Liver (tissue), 9 donors: ENCODE data around the gene BTG2. TPM values are rescaled to one million over a fixed set of nuclear protein-coding genes. Genes with fewer than 3 reads are reported as not detected.
"Not testable (repeated sequence)": the region's sequence is repeated elsewhere in the genome, so short reads cannot be mapped to it uniquely, and the experiment has no call there.

Source experiments
- DNase-seq: peaks from one replicate; pipeline ENCODE4 v3.0.0-alpha.2; 2017; ENCODE audit warnings: low spot score
- H3K27ac ChIP-seq, 2 donors: one replicate each; pipeline ENCODE4 v1.7.0; 2013; ENCODE audit warnings: inconsistent platforms in 2 of 2, low read length in 2 of 2, control low read depth in 1 of 2, low read depth in 1 of 2, mild to moderate bottlenecking in 1 of 2
- H3K27me3 ChIP-seq, 4 donors: one replicate each; pipeline versions ENCODE4 v1.6.1 to v1.7.0; 2013; ENCODE audit warnings: low read length in 3 of 4, inconsistent platforms in 1 of 4, mild to moderate bottlenecking in 1 of 4, moderate library complexity in 1 of 4; ENCODE audit not compliant: control insufficient read depth in 4 of 4, insufficient read depth in 4 of 4
- H3K36me3 ChIP-seq, 4 donors: one replicate each; pipeline versions ENCODE4 v1.6.1 to v1.7.0; 2013; ENCODE audit warnings: low read length in 3 of 4, mild to moderate bottlenecking in 3 of 4, low read depth in 1 of 4, moderate library complexity in 1 of 4; ENCODE audit not compliant: control insufficient read depth in 4 of 4, insufficient read depth in 3 of 4
- H3K4me1 ChIP-seq, 4 donors: one replicate each; pipeline versions ENCODE4 v1.6.1 to v1.7.0; 2013; ENCODE audit warnings: low read length in 3 of 4, mild to moderate bottlenecking in 3 of 4, moderate library complexity in 1 of 4; ENCODE audit not compliant: control insufficient read depth in 4 of 4, insufficient read depth in 4 of 4
- H3K4me3 ChIP-seq, 3 donors: one replicate each; pipeline versions ENCODE4 v1.6.1 to v1.7.0; 2013; ENCODE audit warnings: low read length in 3 of 3, control low read depth in 1 of 3, low read depth in 1 of 3, mild to moderate bottlenecking in 1 of 3
- H3K9ac ChIP-seq, 2 donors: one replicate each; pipeline ENCODE4 v1.7.0; 2013; ENCODE audit warnings: low read length in 2 of 2, mild to moderate bottlenecking in 2 of 2, moderate library complexity in 2 of 2, control low read depth in 1 of 2, low read depth in 1 of 2
- H3K9me3 ChIP-seq, 4 donors: one replicate each; pipeline versions ENCODE4 v1.6.1 to v1.7.0; 2013; ENCODE audit warnings: low read length in 3 of 4; ENCODE audit not compliant: control insufficient read depth in 4 of 4
- EGR1 ChIP-seq, 2 donors: IDR thresholded peaks; 2 replicates each; pipeline ENCODE4 v1.6.1; 2016 to 2018; ENCODE audit warnings: antibody characterized with exemption in 2 of 2, low read depth in 2 of 2
- FOXA1 ChIP-seq: IDR thresholded peaks from 2 replicates; pipeline ENCODE4 v1.6.1; 2016; ENCODE audit warnings: antibody characterized with exemption
- FOXA2 ChIP-seq: IDR thresholded peaks from 2 replicates; pipeline ENCODE4 v1.6.1; 2016; ENCODE audit warnings: antibody characterized with exemption
- GABPA ChIP-seq, 2 donors: IDR thresholded peaks in 1 of 2; conservative IDR thresholded peaks in 1 of 2; 2 replicates each; pipeline ENCODE4 v1.6.1; 2016; ENCODE audit warnings: antibody characterized with exemption in 2 of 2, mild to moderate bottlenecking in 1 of 2, moderate library complexity in 1 of 2
- HNF4A ChIP-seq, 2 donors: conservative IDR thresholded peaks; 2 replicates each; pipeline ENCODE4 v1.6.1; 2016; ENCODE audit warnings: antibody characterized with exemption in 2 of 2, mild to moderate bottlenecking in 2 of 2
- HNF4G ChIP-seq: IDR thresholded peaks from 2 replicates; pipeline ENCODE4 v1.6.1; 2016; ENCODE audit warnings: antibody characterized with exemption
- JUND ChIP-seq, 2 donors: IDR thresholded peaks; 2 replicates each; pipeline ENCODE4 v1.6.1; 2016; ENCODE audit warnings: antibody characterized with exemption in 2 of 2
- NR2F2 ChIP-seq: IDR thresholded peaks from 2 replicates; pipeline ENCODE4 v1.6.1; 2016; ENCODE audit warnings: antibody characterized with exemption
- RAD21 ChIP-seq, 2 donors: IDR thresholded peaks; 2 replicates each; pipeline ENCODE4 v1.6.1; 2016; ENCODE audit warnings: antibody characterized with exemption in 2 of 2, mild to moderate bottlenecking in 2 of 2
- RXRA ChIP-seq, 2 donors: IDR thresholded peaks; 2 replicates each; pipeline ENCODE4 v1.6.1; 2017 to 2018; ENCODE audit warnings: antibody characterized with exemption in 2 of 2, mild to moderate bottlenecking in 1 of 2
- SP1 ChIP-seq: IDR thresholded peaks from 2 replicates; pipeline ENCODE4 v1.6.1; 2018; ENCODE audit warnings: antibody characterized with exemption, mild to moderate bottlenecking
- TAF1 ChIP-seq: conservative IDR thresholded peaks from 2 replicates; pipeline ENCODE4 v1.6.1; 2016; ENCODE audit warnings: antibody characterized with exemption, mild to moderate bottlenecking
- YY1 ChIP-seq: IDR thresholded peaks from 2 replicates; pipeline ENCODE4 v1.6.1; 2016; ENCODE audit warnings: antibody characterized with exemption, mild to moderate bottlenecking
- WGBS: extraction: QIAGEN DNeasy Blood & Tissue Kit; methylation state at CpG from one replicate; pipeline ENCODE4 v1.1.7; 2013; 5-methylcytosine and 5-hydroxymethylcytosine counted together
- polyA plus RNA-seq, 2 donors: library from polyadenylated mRNA; stranded (reverse) in 1 of 2; unstranded in 1 of 2; fragments of 200-250 nt in 1 of 2; fragments of >200 nt in 1 of 2; fragmentation: Nextera tagmentation in 1 of 2; extraction: Ambion mirVana in 1 of 2; gene quantifications; one replicate each; pipeline versions ENCODE4 v1.2.1 to v1.2.3, GENCODE V29; 2013 to 2015
- total RNA-seq, 2 donors: library from RNA; depleted of rRNA; stranded (reverse); fragments of >200 nt; gene quantifications; one replicate each; pipeline ENCODE4 v1.2.3, GENCODE V29; 2014
- TF ChIP-seq, protein P1 (sequence below): IDR thresholded peaks from 2 replicates; pipeline ENCODE4 v1.6.1; 2016; ENCODE audit warnings: antibody characterized with exemption
- TF ChIP-seq, protein P2 (sequence below): IDR thresholded peaks from 2 replicates; pipeline ENCODE4 v1.6.1; 2016; ENCODE audit warnings: antibody characterized with exemption
- TF ChIP-seq, protein P3 (sequence below): fragments of 150-350 bp; IDR thresholded peaks from 2 replicates; pipeline ENCODE4 v1.5.1; 2017; ENCODE audit warnings: improper control_type of control experiment, low read depth, low read length; ENCODE audit not compliant: missing input control
- TF ChIP-seq, protein P4 (sequence below): IDR thresholded peaks from 2 replicates; pipeline ENCODE4 v1.6.1; 2016; ENCODE audit warnings: antibody characterized with exemption, mild to moderate bottlenecking
- TF ChIP-seq, protein P5 (sequence below): IDR thresholded peaks from 2 replicates; pipeline ENCODE4 v1.6.1; 2016; ENCODE audit warnings: antibody characterized with exemption
- donor health status: healthy.
- donor health status: healthy.
- donor health status: healthy.
- donor health status: healthy.
- donor health status: healthy.

The BTG2 gene, protein sequence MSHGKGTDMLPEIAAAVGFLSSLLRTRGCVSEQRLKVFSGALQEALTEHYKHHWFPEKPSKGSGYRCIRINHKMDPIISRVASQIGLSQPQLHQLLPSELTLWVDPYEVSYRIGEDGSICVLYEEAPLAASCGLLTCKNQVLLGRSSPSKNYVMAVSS
- 10 to 100 TPM in 1 of 2 donors, 1 to 10 TPM in 1; 4.7 to 52.5 TPM for total RNA-seq
- polyA plus RNA-seq, result 1 to 10 TPM; 3.8 to 4.9 TPM

DNA sequence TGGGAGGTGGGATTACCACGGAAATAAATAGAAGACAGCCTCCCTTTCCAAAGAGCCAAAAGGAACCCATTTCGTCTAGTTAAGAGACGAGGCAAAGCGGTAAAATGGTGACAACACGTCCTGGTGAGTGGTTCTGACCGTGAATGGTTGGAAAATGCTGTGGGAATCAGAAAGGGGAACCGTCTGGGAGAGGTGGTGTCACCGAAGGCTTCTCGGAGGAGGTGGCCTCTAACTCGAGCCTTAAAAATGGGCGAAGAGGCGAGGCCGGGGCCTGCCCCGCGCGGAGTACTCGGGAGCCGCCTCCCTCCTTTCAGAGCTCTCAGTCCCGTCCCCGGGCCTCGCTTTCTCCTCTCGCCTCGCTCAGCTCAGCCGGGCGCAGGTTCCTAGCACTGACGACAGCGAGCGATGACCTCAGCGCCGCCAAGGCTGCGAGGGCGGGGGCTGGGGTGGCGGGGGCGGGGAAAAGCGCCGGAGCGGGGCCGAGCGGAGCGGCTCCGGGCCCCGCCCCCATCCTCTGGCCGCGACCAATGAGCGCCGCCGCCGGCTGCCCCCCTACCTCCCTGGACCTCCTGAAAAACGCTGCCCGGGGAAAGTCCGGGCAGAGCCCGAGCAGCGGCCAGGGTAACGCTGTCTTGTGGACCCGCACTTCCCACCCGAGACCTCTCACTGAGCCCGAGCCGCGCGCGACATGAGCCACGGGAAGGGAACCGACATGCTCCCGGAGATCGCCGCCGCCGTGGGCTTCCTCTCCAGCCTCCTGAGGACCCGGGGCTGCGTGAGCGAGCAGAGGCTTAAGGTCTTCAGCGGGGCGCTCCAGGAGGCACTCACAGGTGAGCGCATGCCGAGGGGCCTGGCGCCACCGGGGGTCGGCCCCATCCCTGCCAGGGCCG is at the start of gene BTG2:
BTG2 (plus strand) TSS at position 601 of the 890 bp plus-strand sequence; CDS start at position 689, 88 bp downstream.
- peak within 1 kb of the TSS; percentile 90 to 98 for H3K9ac ChIP-seq
- H3K4me3 ChIP-seq, result peak within 1 kb of the TSS; percentile 82 to 83 (median 82)
- DNase-seq, result peak; percentile 94
- H3K27me3 ChIP-seq, result no peaks in the 10 kb centered on the region
- TF ChIP-seq, protein P1, sequence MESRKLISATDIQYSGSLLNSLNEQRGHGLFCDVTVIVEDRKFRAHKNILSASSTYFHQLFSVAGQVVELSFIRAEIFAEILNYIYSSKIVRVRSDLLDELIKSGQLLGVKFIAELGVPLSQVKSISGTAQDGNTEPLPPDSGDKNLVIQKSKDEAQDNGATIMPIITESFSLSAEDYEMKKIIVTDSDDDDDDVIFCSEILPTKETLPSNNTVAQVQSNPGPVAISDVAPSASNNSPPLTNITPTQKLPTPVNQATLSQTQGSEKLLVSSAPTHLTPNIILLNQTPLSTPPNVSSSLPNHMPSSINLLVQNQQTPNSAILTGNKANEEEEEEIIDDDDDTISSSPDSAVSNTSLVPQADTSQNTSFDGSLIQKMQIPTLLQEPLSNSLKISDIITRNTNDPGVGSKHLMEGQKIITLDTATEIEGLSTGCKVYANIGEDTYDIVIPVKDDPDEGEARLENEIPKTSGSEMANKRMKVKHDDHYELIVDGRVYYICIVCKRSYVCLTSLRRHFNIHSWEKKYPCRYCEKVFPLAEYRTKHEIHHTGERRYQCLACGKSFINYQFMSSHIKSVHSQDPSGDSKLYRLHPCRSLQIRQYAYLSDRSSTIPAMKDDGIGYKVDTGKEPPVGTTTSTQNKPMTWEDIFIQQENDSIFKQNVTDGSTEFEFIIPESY, result no peak
- TF ChIP-seq RAD21 (IDR thresholded peaks at IDR 0.05), result no peak
- TF ChIP-seq TAF1, result peak; percentile 91
- no peak for TF ChIP-seq GABPA (IDR thresholded peaks at IDR 0.05 in 1 of 2, conservative IDR thresholded peaks at IDR 0.05 in 1 of 2)
- TF ChIP-seq, protein P2, sequence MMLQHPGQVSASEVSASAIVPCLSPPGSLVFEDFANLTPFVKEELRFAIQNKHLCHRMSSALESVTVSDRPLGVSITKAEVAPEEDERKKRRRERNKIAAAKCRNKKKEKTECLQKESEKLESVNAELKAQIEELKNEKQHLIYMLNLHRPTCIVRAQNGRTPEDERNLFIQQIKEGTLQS, result peak; percentile 57
- TF ChIP-seq FOXA1, result no peak
- peak in 1 of 2 donors; percentile 43 for TF ChIP-seq EGR1 (IDR thresholded peaks at IDR 0.05; ENCODE audit: low read depth in 2 of 2)
- TF ChIP-seq, protein P3, sequence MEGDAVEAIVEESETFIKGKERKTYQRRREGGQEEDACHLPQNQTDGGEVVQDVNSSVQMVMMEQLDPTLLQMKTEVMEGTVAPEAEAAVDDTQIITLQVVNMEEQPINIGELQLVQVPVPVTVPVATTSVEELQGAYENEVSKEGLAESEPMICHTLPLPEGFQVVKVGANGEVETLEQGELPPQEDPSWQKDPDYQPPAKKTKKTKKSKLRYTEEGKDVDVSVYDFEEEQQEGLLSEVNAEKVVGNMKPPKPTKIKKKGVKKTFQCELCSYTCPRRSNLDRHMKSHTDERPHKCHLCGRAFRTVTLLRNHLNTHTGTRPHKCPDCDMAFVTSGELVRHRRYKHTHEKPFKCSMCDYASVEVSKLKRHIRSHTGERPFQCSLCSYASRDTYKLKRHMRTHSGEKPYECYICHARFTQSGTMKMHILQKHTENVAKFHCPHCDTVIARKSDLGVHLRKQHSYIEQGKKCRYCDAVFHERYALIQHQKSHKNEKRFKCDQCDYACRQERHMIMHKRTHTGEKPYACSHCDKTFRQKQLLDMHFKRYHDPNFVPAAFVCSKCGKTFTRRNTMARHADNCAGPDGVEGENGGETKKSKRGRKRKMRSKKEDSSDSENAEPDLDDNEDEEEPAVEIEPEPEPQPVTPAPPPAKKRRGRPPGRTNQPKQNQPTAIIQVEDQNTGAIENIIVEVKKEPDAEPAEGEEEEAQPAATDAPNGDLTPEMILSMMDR, result no peak
- peak; percentile 56 to 72 for TF ChIP-seq JUND (IDR thresholded peaks at IDR 0.05)
- peak; percentile 43 for TF ChIP-seq SP1
- no peak for TF ChIP-seq FOXA2
- peak in 1 of 2 donors; percentile 50 for TF ChIP-seq HNF4A (conservative IDR thresholded peaks at IDR 0.05)
- TF ChIP-seq, protein P4, sequence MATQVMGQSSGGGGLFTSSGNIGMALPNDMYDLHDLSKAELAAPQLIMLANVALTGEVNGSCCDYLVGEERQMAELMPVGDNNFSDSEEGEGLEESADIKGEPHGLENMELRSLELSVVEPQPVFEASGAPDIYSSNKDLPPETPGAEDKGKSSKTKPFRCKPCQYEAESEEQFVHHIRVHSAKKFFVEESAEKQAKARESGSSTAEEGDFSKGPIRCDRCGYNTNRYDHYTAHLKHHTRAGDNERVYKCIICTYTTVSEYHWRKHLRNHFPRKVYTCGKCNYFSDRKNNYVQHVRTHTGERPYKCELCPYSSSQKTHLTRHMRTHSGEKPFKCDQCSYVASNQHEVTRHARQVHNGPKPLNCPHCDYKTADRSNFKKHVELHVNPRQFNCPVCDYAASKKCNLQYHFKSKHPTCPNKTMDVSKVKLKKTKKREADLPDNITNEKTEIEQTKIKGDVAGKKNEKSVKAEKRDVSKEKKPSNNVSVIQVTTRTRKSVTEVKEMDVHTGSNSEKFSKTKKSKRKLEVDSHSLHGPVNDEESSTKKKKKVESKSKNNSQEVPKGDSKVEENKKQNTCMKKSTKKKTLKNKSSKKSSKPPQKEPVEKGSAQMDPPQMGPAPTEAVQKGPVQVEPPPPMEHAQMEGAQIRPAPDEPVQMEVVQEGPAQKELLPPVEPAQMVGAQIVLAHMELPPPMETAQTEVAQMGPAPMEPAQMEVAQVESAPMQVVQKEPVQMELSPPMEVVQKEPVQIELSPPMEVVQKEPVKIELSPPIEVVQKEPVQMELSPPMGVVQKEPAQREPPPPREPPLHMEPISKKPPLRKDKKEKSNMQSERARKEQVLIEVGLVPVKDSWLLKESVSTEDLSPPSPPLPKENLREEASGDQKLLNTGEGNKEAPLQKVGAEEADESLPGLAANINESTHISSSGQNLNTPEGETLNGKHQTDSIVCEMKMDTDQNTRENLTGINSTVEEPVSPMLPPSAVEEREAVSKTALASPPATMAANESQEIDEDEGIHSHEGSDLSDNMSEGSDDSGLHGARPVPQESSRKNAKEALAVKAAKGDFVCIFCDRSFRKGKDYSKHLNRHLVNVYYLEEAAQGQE, result peak; percentile 90
- no peak for TF ChIP-seq RXRA (IDR thresholded peaks at IDR 0.05)
- TF ChIP-seq NR2F2, result no peak
- TF ChIP-seq, protein P5, sequence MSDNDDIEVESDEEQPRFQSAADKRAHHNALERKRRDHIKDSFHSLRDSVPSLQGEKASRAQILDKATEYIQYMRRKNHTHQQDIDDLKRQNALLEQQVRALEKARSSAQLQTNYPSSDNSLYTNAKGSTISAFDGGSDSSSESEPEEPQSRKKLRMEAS, result no peak
- no peak for TF ChIP-seq HNF4G
- peak; percentile 50 for TF ChIP-seq YY1
- no peaks in the 10 kb centered on the region for H3K36me3 ChIP-seq
- 4% methylated on average over 79 of the region's 79 CpGs for WGBS
- peak within 1 kb of the TSS; percentile 88 to 92 for H3K27ac ChIP-seq
- H3K9me3 ChIP-seq, result no peaks in the 10 kb centered on the region
- H3K4me1 ChIP-seq, result peaks cover 0 to 11% (median 3%) of the 10 kb centered on the region in 4 donors

DNA sequence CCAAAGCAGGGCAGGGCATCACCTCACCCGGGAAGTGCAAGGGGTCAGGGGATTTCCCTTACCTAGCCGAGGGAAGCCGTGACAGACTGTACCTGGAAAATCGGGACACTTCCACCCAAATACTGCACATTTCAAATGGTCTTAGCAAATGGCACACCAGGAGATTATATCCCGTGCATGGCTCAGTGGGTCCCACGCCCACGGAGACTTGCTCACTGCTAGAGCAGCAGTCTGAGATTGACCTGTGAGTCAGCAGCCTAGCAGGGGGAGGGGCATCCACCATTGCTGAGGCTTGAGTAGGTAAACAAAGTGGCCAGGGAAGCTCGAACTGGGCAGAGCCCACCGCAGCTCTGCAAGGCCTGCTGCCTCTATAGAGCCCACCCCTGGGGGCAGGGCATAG is 48.7 kb upstream of the BTG2 start:
- DNase-seq, H3K4me3 ChIP-seq, H3K27me3 ChIP-seq, H3K9ac ChIP-seq, H3K27ac ChIP-seq, H3K9me3 ChIP-seq, H3K4me1 ChIP-seq, H3K36me3 ChIP-seq: not testable (repeated sequence)
- 87% methylated on average over 9 of the region's 9 CpGs for WGBS
